DND-41 (cell line): ENCODE data around the gene NDUFAF3.

Experiments used
- CTCF ChIP-seq: IDR thresholded peaks from 2 replicates; pipeline ENCODE4 v1.5.1; 2012; ENCODE audit warnings: borderline replicate concordance, low read length, moderate library complexity, mild to moderate bottlenecking; ENCODE audit not compliant: poor library complexity, severe bottlenecking; ENCODE audit errors: extremely low read depth
- EZH2 ChIP-seq: IDR thresholded peaks from 3 replicates; pipeline ENCODE4 v1.6.1; 2012; ENCODE audit warnings: borderline replicate concordance, low read depth, mild to moderate bottlenecking, moderate library complexity, low read length, inconsistent platforms; ENCODE audit not compliant: severe bottlenecking

- TF ChIP-seq CTCF (no peak), EZH2 (no peak)
Observed at GRCh38 chr3:49005998-49006397, 15.9 kb upstream of the NDUFAF3 start.
